ENCODE results near the gene ACSL6. TPM values are rescaled to one million over a fixed set of nuclear protein-coding genes. Genes with fewer than 3 reads are reported as not detected.

Gene ACSL6
- total RNA-seq, 2 donors from 2014 or later, result 0.04 to 0.73 TPM

GRCh38 chr5:132059043-132059695 lies 47.7 kb upstream of the ACSL6 start:
- no peak overlapping the region for H3K27ac ChIP-seq (ENCODE audit: low read depth, low read length)
- no peak overlapping the region for H3K9ac ChIP-seq (ENCODE audit: extremely low read depth, low read length, poor library complexity, severe bottlenecking)
- Mint-ChIP-seq H3K4me3 (no peak overlapping the region), H3K27me3 (ENCODE audit: insufficient read depth) (no peaks in the 10 kb centered on the region), H3K4me1 (no peaks in the 10 kb centered on the region), H3K9me3 (no peaks in the 10 kb centered on the region), H3K36me3 (ENCODE audit: low read depth) (no peaks in the 10 kb centered on the region), H3K27ac (no peak overlapping the region)
- H3K36me3 ChIP-seq (ENCODE audit: control insufficient read depth, insufficient read depth, low read length), result no peaks in the 10 kb centered on the region
- WGBS, 2 experiments (ENCODE audit: insufficient coverage in 1 of 2, insufficient read length in 1 of 2), result 88% methylated on average over 6 to 9 of the region's 9 CpGs
- H3K9me3 ChIP-seq (ENCODE audit: control insufficient read depth, low read length), result no peaks in the 10 kb centered on the region
- DNase-seq, result no peak
- H3K4me3 ChIP-seq (ENCODE audit: low read length), result no peak overlapping the region
- TF ChIP-seq CTCF (conservative IDR thresholded peaks at IDR 0.05), result no peak
- no peaks in the 10 kb centered on the region for H3K4me1 ChIP-seq (ENCODE audit: control insufficient read depth, insufficient read depth, low read length)
- H3K27me3 ChIP-seq (ENCODE audit: control insufficient read depth, insufficient read depth, low read length, poor library complexity, severe bottlenecking), result no peaks in the 10 kb centered on the region

- TF ChIP-seq CTCF (conservative IDR thresholded peaks at IDR 0.05), result no peak
- WGBS, 2 experiments (ENCODE audit: insufficient coverage in 1 of 2, insufficient read length in 1 of 2), result 85 to 96% methylated on average over 6 to 7 of the region's 7 CpGs
- H3K27ac Mint-ChIP-seq, result no peak overlapping the region
- Histone ChIP-seq H3K27ac (ENCODE audit: low read depth, low read length) (no peak overlapping the region), H3K36me3 (ENCODE audit: control insufficient read depth, insufficient read depth, low read length) (no peaks in the 10 kb centered on the region), H3K27me3 (ENCODE audit: control insufficient read depth, insufficient read depth, low read length, poor library complexity, severe bottlenecking) (no peaks in the 10 kb centered on the region), H3K9ac (ENCODE audit: extremely low read depth, low read length, poor library complexity, severe bottlenecking) (no peak overlapping the region), H3K4me3 (ENCODE audit: low read length) (no peak overlapping the region), H3K4me1 (ENCODE audit: control insufficient read depth, insufficient read depth, low read length) (no peaks in the 10 kb centered on the region), H3K9me3 (ENCODE audit: control insufficient read depth, low read length) (no peaks in the 10 kb centered on the region)
- no peaks in the 10 kb centered on the region for H3K9me3 Mint-ChIP-seq
- H3K27me3 Mint-ChIP-seq (ENCODE audit: insufficient read depth), result no peaks in the 10 kb centered on the region
- no peaks in the 10 kb centered on the region for H3K36me3 Mint-ChIP-seq (ENCODE audit: low read depth)
- H3K4me3 Mint-ChIP-seq, result no peak overlapping the region
- no peaks in the 10 kb centered on the region for H3K4me1 Mint-ChIP-seq
- peak; percentile 17 for DNase-seq
These were observed 47.2 kb upstream of the ACSL6 start for GRCh38 chr5:132058646-132059042.

- no peaks in the 10 kb centered on the region for H3K27me3 Mint-ChIP-seq (ENCODE audit: insufficient read depth)
- H3K9ac ChIP-seq (ENCODE audit: extremely low read depth, low read length, poor library complexity, severe bottlenecking), result no peak overlapping the region
- 92 to 96% methylated on average over 9 to 12 of the region's 12 CpGs for WGBS, 2 experiments (ENCODE audit: insufficient coverage in 1 of 2, insufficient read length in 1 of 2)
- no peak overlapping the region for H3K27ac ChIP-seq (ENCODE audit: low read depth, low read length)
- H3K4me1 Mint-ChIP-seq, result no peaks in the 10 kb centered on the region
- no peaks in the 10 kb centered on the region for H3K9me3 Mint-ChIP-seq
- no peak overlapping the region for H3K4me3 ChIP-seq (ENCODE audit: low read length)
- peak; percentile 24 for DNase-seq
- no peak for TF ChIP-seq CTCF (conservative IDR thresholded peaks at IDR 0.05)
- no peaks in the 10 kb centered on the region for H3K36me3 Mint-ChIP-seq (ENCODE audit: low read depth)
- no peaks in the 10 kb centered on the region for H3K27me3 ChIP-seq (ENCODE audit: control insufficient read depth, insufficient read depth, low read length, poor library complexity, severe bottlenecking)
- no peaks in the 10 kb centered on the region for H3K4me1 ChIP-seq (ENCODE audit: control insufficient read depth, insufficient read depth, low read length)
- no peak overlapping the region for H3K4me3 Mint-ChIP-seq
- no peaks in the 10 kb centered on the region for H3K9me3 ChIP-seq (ENCODE audit: control insufficient read depth, low read length)
- H3K27ac Mint-ChIP-seq, result no peak overlapping the region
- H3K36me3 ChIP-seq (ENCODE audit: control insufficient read depth, insufficient read depth, low read length), result no peaks in the 10 kb centered on the region
These were observed 46.2 kb upstream of the ACSL6 start for GRCh38 chr5:132057498-132058255.

All from endodermal cell (in vitro differentiated cells).